SJCRH30 (cell line): ENCODE results near the gene CCDC27. TPM values are rescaled to one million over a fixed set of nuclear protein-coding genes. Genes with fewer than 3 reads are reported as not detected.

Experiments
- DNase-seq, 2 experiments: peaks; one replicate each; pipeline ENCODE4 v3.0.0-alpha.2; 2015 to 2020
- H3K27ac ChIP-seq: fragments of 250-450 bp; sonication (Bioruptor Pico); 2 replicates; pipeline ENCODE4 v1.5.1; 2020; ENCODE audit warnings: mild to moderate bottlenecking, moderate library complexity
- H3K27me3 ChIP-seq: fragments of 250-450 bp; sonication (Bioruptor Pico); 2 replicates; pipeline ENCODE4 v1.5.1; 2020; ENCODE audit warnings: mild to moderate bottlenecking, moderate library complexity
- H3K36me3 ChIP-seq: fragments of 250-450 bp; sonication (Bioruptor Pico); 2 replicates; pipeline ENCODE4 v1.5.1; 2020; ENCODE audit warnings: mild to moderate bottlenecking, moderate library complexity
- H3K4me1 ChIP-seq: fragments of 250-450 bp; sonication (Bioruptor Pico); 2 replicates; pipeline ENCODE4 v1.5.1; 2020; ENCODE audit warnings: mild to moderate bottlenecking, moderate library complexity
- H3K4me3 ChIP-seq: fragments of 250-450 bp; sonication (Bioruptor Pico); 2 replicates; pipeline ENCODE4 v1.5.1; 2020; ENCODE audit warnings: mild to moderate bottlenecking, moderate library complexity
- H3K9me3 ChIP-seq: fragments of 250-450 bp; sonication (Bioruptor Pico); replicated peaks from 2 replicates; pipeline ENCODE4 v1.5.1; 2020; ENCODE audit warnings: mild to moderate bottlenecking, moderate library complexity
- total RNA-seq: library from RNA; depleted of rRNA; stranded (reverse); fragments of >200 nt; shearing (Covaris generic); gene quantifications from 2 replicates; pipeline ENCODE4 v1.2.3, GENCODE V29; 2014

CCDC27 gene
- total RNA-seq, 1 experiment from 2014 or later, result not detected

DNA sequence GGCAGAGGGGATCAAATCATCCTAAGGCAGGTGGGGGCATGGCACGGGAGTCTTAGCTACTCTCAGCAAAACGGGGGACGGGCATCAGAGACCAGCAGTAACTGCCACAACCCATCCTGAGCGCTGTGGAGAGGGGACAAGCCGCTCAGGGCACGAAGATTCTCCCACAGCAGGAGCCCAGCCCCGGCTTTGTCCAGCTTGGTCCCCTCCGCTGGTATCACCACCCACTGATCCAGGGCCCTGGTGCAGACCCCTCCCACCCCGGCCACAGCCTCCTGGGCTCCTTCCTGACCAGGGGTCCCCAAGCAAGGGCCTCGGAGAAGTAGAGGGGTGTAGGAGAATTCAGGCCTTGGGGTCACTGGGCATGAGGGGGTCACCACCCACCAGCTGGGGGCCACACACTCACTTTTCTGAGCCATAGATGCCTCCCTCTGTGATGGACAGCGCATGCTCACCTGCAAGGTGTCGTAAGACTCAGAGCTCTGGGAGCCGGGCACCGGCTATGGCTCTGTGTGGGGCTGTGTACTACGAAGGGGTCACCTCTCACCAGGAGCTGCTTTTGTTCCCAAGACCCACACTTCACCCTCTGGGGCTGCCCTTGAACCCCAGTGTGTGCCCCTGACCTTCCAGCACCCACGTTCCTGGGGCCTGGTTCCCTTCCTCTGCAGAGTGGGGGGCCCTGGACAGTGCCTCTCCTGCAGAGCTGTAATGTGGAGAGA lies 18.0 kb downstream of the CCDC27 start:
- Histone ChIP-seq H3K27me3 (peaks cover 26% of the 10 kb centered on the region), H3K9me3 (no peaks in the 10 kb centered on the region)

GRCh38 chr1:3771108-3772026 lies 19.1 kb downstream of the CCDC27 start:
- DNase-seq, result no peak
- H3K4me1 ChIP-seq, result peaks cover 23% of the 10 kb centered on the region
- H3K36me3 ChIP-seq, result no peaks in the 10 kb centered on the region
- no peaks in the 10 kb centered on the region for H3K9me3 ChIP-seq
- H3K4me3 ChIP-seq, result no peak overlapping the region
- peaks cover 20% of the 10 kb centered on the region for H3K27me3 ChIP-seq
- no peak overlapping the region for H3K27ac ChIP-seq

More for the DNA sequence above, 18.0 kb downstream of the CCDC27 start:
- Histone ChIP-seq H3K4me1 (peaks cover 15% of the 10 kb centered on the region), H3K36me3 (no peaks in the 10 kb centered on the region), H3K4me3 (no peak overlapping the region), H3K27ac (no peak overlapping the region)
- DNase-seq, result no peak

DNA sequence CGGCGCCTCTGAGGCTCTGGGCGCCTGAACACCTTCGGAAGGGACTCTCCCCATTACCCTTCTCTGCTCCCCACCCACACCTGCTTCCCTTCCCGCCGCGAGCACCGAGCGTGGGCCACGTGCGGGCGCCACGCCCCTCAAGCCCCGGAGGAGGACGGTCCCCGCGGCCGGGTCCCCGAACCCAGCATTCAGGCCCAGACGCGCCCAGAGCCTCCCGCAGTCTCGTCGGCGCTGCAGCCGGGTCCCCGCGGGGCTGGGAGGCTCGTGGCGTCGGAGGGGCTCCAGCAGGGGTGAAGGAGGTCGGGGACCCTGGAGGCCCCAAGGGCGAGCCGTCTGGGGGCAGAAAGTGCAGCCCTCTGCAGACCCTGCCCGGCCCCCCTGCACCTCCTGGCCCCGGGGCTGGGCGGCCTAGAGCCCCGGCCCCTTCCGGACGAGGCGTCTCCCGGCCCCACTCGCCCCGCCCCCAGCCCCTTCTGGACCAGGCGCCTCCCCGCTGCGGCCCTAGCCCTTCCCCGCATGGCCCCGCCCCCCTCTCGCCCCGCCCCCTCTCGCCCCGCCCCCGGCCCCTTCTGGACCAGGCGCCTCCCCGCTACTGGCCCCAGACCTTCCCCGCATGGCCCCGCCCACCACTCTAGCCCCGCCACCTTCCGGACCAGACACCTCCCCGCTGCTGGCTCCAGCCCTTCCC lies 19.9 kb downstream of the CCDC27 start:
- peak; percentile 51 to 55 for DNase-seq
- Histone ChIP-seq H3K27me3 (peaks cover 13% of the 10 kb centered on the region), H3K9me3 (no peaks in the 10 kb centered on the region), H3K36me3 (no peaks in the 10 kb centered on the region), H3K4me1 (peaks cover 31% of the 10 kb centered on the region), H3K27ac (no peak overlapping the region), H3K4me3 (no peak overlapping the region)

DNA sequence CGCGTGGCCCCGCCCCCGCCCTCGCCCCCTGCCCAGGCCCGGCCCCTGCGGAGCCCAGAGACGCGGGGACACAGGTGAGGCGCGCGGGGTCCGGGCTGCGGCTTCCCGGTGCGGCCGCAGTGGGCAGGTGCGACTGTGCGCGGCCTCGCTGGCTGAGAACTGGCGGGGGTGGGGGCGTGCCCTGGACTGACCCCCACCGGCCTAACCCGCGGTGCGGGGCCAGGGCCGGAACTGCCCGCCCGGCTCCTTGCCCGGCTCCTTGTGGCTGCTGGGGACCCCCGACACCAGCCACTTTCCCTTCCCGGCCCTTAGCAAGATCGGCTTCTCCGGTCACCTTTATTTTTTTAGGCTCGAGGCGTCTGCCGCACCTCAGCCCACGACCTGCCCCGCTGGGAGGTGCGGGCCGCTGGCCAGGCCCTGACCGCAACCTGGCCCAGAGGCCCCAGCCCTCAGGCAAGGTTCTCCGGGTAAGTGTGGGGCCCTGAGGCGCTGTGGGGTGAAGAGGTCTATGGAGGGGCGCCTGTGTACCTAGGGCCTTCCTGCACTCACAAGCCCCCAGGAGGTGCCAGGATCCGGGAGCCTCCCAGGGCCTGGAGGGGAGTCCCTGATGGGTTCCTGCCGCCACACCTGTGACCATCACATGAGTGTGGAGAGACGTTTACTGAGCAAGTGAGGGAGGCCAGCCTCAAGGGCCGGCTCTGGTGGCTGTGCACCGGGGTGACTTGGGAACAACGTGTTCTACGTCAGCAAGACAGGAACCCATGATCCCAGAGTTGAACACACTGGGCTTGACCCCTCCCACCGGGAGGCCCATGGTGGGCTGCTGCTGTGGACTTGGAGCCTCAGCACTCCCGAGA lies 20.7 kb downstream of the CCDC27 start, which contains the start of gene SMIM1:
Gene SMIM1, plus strand, starts transcription at position 35 of the 857 bp plus-strand sequence. CDS start 2,625 bp downstream, outside the sequence.
- Histone ChIP-seq H3K27me3 (peaks cover 7% of the 10 kb centered on the region), H3K27ac (no peak within 1 kb of the TSS), H3K36me3 (no peaks in the 10 kb centered on the region), H3K4me1 (peaks cover 33% of the 10 kb centered on the region), H3K4me3 (no peak within 1 kb of the TSS), H3K9me3 (no peaks in the 10 kb centered on the region)
- no peak for DNase-seq

- DNase-seq, result no peak
- Histone ChIP-seq H3K27ac (no peak overlapping the region), H3K27me3 (peaks cover 7% of the 10 kb centered on the region), H3K9me3 (no peaks in the 10 kb centered on the region), H3K36me3 (no peaks in the 10 kb centered on the region), H3K4me3 (no peak overlapping the region), H3K4me1 (peaks cover 33% of the 10 kb centered on the region)
Observed at GRCh38 chr1:3773572-3774275, 21.5 kb downstream of the CCDC27 start.

DNA sequence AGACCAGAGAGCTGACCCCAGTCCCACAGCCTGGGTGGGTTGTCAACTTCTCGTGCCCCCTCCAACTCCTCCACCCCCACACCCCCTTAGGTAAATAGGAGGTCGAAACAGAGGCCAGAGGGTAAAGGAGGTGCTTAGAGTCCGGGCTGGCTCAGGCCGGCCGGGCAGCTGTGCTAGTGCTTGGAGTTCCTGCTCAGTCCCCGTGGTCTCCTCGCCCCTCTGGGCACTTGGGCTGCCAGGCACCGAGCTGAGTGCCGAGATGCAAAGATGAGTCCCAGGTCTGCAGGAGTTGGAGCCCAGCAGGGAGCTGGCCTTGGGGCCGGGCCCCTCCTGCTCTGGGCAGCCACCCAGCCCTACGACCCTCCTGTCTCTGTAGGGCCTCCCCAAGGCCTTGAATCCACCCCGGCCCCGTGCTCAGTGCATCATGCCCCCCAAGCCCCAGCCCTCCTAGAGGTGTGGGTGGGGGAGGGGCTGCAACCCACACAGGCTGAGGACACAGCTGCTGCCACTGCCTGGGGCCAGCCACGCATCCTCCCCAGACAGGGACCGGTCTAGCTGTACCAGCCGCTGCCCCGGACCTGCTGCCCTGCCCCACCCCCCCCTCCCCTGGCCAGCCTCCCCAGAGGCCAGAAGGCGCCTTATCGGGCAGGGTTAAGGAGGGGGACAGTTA lies 22.2 kb downstream of the CCDC27 start:
- Histone ChIP-seq H3K4me1 (peaks cover 33% of the 10 kb centered on the region), H3K27ac (no peak overlapping the region), H3K36me3 (peaks cover 5% of the 10 kb centered on the region; the same call in 1 of the 2 replicates), H3K27me3 (peaks cover 7% of the 10 kb centered on the region), H3K9me3 (no peaks in the 10 kb centered on the region), H3K4me3 (no peak overlapping the region)
- DNase-seq, result peak; percentile 42 to 51

DNA sequence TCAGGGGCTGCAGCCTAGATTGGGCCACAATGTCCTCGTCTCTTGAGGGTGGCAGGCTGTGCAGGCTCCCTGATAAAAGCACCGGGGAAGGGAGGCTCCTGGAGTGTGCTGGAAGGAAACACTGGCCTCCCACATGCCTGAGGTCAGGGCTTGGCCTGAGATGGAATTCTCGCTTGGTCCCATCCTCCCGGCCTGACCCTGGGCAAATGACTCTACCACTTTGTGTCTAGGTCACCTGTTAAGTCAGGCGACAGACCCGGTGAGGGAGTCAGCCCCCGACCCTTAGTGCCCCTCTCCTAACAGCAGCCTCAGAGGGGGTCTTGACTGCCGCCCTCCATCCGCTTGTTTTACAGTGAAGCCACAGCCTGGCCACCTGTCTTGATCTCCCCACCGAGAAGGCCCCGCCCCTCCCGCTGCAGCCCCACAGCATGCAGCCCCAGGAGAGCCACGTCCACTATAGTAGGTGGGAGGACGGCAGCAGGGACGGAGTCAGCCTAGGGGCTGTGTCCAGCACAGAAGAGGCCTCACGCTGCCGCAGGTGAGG lies 22.8 kb downstream of the CCDC27 start:
- Histone ChIP-seq H3K36me3 (peaks cover 11% of the 10 kb centered on the region; the same call in 1 of the 2 replicates), H3K9me3 (no peaks in the 10 kb centered on the region), H3K4me1 (peaks cover 33% of the 10 kb centered on the region), H3K27ac (no peak overlapping the region), H3K4me3 (peak overlapping the region; percentile 9), H3K27me3 (peaks cover 7% of the 10 kb centered on the region)
- DNase-seq, result peak; percentile 49 to 76

GRCh38 chr1:3775490-3776230 lies 23.4 kb downstream of the CCDC27 start:
- DNase-seq, result peak; percentile 91 to 92
- Histone ChIP-seq H3K27me3 (peaks cover 7% of the 10 kb centered on the region), H3K27ac (no peak overlapping the region; the same call in 1 of the 2 replicates), H3K4me3 (peak overlapping the region; percentile 9), H3K9me3 (no peaks in the 10 kb centered on the region), H3K4me1 (peaks cover 33% of the 10 kb centered on the region), H3K36me3 (peaks cover 17% of the 10 kb centered on the region; the same call in 1 of the 2 replicates)

DNA sequence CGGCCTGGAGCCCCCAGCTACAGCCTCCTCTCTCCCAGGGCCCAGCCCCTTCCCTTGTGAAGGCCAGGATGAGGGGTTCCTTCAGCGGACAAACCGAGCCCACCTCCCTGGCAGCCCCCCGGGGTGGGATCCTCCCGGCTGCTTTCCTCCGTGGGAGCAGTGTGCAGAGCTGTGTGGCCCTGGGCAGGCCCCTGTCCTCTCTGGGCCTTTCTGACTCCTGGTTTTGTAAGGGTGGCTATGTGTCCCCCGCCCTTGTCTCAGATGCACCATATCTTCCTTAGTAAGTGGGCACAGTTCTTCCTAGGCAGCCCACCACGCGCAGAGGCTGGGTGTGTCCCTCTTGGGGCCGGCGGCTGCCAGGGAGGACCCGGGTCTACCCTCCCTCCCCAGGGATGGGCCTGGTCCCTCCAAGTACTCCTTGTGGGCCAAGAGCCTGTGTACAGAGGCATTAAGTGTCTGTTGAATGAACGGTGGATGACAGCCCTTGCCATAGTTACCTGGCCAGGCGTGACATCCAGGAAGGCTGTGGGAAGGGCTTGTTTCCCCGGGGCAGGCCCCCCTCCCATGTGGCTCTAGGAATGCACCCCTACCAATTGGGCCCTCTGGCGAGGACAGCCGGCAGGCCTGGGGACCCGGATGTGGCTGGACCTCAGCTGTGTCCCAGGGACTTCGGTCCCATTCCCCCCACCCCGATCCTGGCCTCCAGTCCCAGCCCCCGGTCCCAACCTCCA lies 24.1 kb downstream of the CCDC27 start:
- H3K27ac ChIP-seq, result no peak overlapping the region; the same call in 1 of the 2 replicates
- H3K4me3 ChIP-seq, result no peak overlapping the region; the same call in 1 of the 2 replicates
- no peaks in the 10 kb centered on the region for H3K9me3 ChIP-seq
- peaks cover 3% of the 10 kb centered on the region for H3K27me3 ChIP-seq
- DNase-seq, result no peak
- peaks cover 22% of the 10 kb centered on the region for H3K36me3 ChIP-seq
- H3K4me1 ChIP-seq, result peaks cover 33% of the 10 kb centered on the region

DNA sequence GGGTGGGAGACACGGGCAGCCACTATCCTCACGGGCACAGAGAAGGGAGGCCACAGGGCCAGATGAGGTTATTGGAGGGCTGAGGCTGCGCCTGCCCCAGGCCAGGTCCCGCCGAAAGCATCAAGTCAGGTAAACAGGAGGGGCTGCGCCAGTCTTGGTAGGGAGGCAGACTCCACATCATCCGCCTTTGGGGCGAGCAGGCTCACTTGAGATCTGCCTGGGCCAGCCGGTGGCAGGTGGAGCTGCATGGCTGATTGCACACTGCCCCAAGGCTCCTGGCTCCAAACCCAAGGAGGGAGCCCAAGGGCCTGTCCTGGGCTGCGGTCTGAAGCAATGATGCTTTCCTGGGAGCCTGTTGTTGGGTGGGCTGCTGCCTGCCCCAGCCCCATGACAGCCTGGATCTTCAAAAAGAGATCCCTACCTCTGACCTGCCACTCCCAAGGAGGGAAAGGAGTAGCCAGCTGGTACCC lies 24.9 kb downstream of the CCDC27 start:
- Histone ChIP-seq H3K9me3 (no peaks in the 10 kb centered on the region), H3K27me3 (no peaks in the 10 kb centered on the region), H3K4me1 (peaks cover 33% of the 10 kb centered on the region), H3K36me3 (peaks cover 30% of the 10 kb centered on the region), H3K27ac (no peak overlapping the region), H3K4me3 (no peak overlapping the region)
- DNase-seq, result no peak

GRCh38 chr1:3777647-3778589 lies 25.7 kb downstream of the CCDC27 start:
- no peak overlapping the region for H3K27ac ChIP-seq
- no peak for DNase-seq
- H3K4me3 ChIP-seq, result no peak overlapping the region
- no peaks in the 10 kb centered on the region for H3K27me3 ChIP-seq
- peaks cover 33% of the 10 kb centered on the region for H3K4me1 ChIP-seq
- no peaks in the 10 kb centered on the region for H3K9me3 ChIP-seq
- H3K36me3 ChIP-seq, result peaks cover 38% of the 10 kb centered on the region
